ENCODE data around the gene EDIL3. TPM values are rescaled to one million over a fixed set of nuclear protein-coding genes. Genes with fewer than 3 reads are reported as not detected.

The EDIL3 gene
- total and polyA plus RNA-seq, 10 of the 15 experiments (the other 5 are each of a cell fraction or from before 2014, with no cell fraction given), result 0.01 to 0.62 (median 0.20) TPM

DNA sequence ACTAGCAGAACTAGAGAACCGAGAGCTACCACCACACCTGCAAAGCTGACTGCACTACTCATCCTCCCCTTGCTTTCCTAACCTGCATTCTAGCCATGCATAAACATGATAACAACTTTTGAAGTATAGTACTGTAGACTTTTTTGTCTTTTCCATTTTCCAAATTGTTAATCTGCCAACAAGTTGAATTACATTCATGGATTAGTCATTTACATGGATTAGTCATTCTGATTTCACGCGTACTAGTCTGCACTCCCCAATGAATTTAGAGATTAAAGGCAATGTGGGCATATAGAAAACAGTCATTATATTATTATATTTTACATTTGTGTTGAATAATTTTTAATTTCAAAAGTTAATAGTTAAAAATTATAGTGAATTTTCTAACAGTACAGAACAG, 81.4 kb downstream of the EDIL3 start:
- ChIA-PET CTCF (interaction anchor here (1.6 kb wide), 1 partner anchor 28 kb away, joined by 4 read pairs; no protein-coding TSS in a partner anchor), RAD21 (ENCODE audit: unreplicated experiment) (no interaction called here), SMC1A (ENCODE audit: uncharacterized antibody, unreplicated experiment) (interaction anchor here (1.4 kb wide), 1 partner anchor 10 kb away, joined by 3 read pairs; no protein-coding TSS in a partner anchor), POLR2A (no interaction called here)
- ATAC-seq (no peak), DNase-seq (ENCODE audit: low read depth, low spot score) (no peak), FAIRE-seq (no peak)
- WGBS (ENCODE audit: insufficient coverage, insufficient replicate concordance, low lambda C conversion rate, missing lambda C conversion rate), result 64% methylated on average over 3 of the region's 3 CpGs
- H3K36me3 ChIP-seq (ENCODE audit: control insufficient read depth in 2 of 2, insufficient read depth in 2 of 2, low read length in 1 of 2), result no peaks in the 10 kb centered on the region
- H3K27me3 ChIP-seq (replicated peaks in 1 of 2; ENCODE audit: control insufficient read depth in 2 of 2, insufficient read depth in 2 of 2, low read length in 1 of 2), result no peaks in the 10 kb centered on the region
- no peak overlapping the region for H2AFZ ChIP-seq (ENCODE audit: control insufficient read depth, low read depth, low read length)
- H4K20me1 ChIP-seq (ENCODE audit: control insufficient read depth, insufficient read depth), result no peaks in the 10 kb centered on the region
- in situ Hi-C loops (cut with MboI), result no loop called here
- H3K4me3 ChIP-seq, result no peak overlapping the region
- H3K27ac ChIP-seq (ENCODE audit: control insufficient read depth, insufficient read depth), result no peak overlapping the region
- H3K9ac ChIP-seq (ENCODE audit: control insufficient read depth, insufficient read depth, low read length), result no peak overlapping the region
- no peak for TF ChIP-seq JUNB (IDR thresholded peaks at IDR 0.05)
- TF ChIP-seq POLR2AphosphoS2 (IDR thresholded peaks at IDR 0.05; ENCODE audit: low read depth, low read length), result no peak
- no peak for TF ChIP-seq EZH2 (IDR thresholded peaks at IDR 0.05; ENCODE audit: borderline replicate concordance, control insufficient read depth, low read depth, low read length)
- TF ChIP-seq NR2F1 (conservative IDR thresholded peaks at IDR 0.05), result no peak
- no peak for TF ChIP-seq IKZF2 (IDR thresholded peaks at IDR 0.05)
- no peak for TF ChIP-seq EED (IDR thresholded peaks at IDR 0.05; ENCODE audit: low read depth)
- TF ChIP-seq RB1 (IDR thresholded peaks at IDR 0.05; ENCODE audit: borderline replicate concordance), result no peak
- no peak for TF ChIP-seq TAF1 (IDR thresholded peaks at IDR 0.05; ENCODE audit: borderline replicate concordance, low read depth, low read length)
- TF ChIP-seq, protein P1, sequence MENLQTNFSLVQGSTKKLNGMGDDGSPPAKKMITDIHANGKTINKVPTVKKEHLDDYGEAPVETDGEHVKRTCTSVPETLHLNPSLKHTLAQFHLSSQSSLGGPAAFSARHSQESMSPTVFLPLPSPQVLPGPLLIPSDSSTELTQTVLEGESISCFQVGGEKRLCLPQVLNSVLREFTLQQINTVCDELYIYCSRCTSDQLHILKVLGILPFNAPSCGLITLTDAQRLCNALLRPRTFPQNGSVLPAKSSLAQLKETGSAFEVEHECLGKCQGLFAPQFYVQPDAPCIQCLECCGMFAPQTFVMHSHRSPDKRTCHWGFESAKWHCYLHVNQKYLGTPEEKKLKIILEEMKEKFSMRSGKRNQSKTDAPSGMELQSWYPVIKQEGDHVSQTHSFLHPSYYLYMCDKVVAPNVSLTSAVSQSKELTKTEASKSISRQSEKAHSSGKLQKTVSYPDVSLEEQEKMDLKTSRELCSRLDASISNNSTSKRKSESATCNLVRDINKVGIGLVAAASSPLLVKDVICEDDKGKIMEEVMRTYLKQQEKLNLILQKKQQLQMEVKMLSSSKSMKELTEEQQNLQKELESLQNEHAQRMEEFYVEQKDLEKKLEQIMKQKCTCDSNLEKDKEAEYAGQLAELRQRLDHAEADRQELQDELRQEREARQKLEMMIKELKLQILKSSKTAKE (IDR thresholded peaks at IDR 0.05; ENCODE audit: low read depth, poor library complexity, severe bottlenecking), result no peak
- intact Hi-C loops (cut with micrococcal nuclease; ENCODE audit: unreplicated experiment), result no loop called here
- no TSS peak for BruUV-seq (replicated peaks)
- no peaks in the 10 kb centered on the region for H3K79me2 ChIP-seq (ENCODE audit: control insufficient read depth, insufficient read depth, low read length)
- no peaks in the 10 kb centered on the region for H3K9me3 ChIP-seq (replicated peaks; ENCODE audit: control insufficient read depth, insufficient read depth, low read length)
- no peaks in the 10 kb centered on the region for H3K4me1 ChIP-seq (ENCODE audit: control insufficient read depth, insufficient read depth, low read length)
- no peak overlapping the region for H3K4me2 ChIP-seq (ENCODE audit: control insufficient read depth, insufficient read depth)
